Measurements from ENCODE around the gene ITGB3. TPM values are rescaled to one million over a fixed set of nuclear protein-coding genes. Genes with fewer than 3 reads are reported as not detected.

The ITGB3 gene
- total RNA-seq, 2 donors from 2014 or later = 32.1 to 53.5 TPM

DNA sequence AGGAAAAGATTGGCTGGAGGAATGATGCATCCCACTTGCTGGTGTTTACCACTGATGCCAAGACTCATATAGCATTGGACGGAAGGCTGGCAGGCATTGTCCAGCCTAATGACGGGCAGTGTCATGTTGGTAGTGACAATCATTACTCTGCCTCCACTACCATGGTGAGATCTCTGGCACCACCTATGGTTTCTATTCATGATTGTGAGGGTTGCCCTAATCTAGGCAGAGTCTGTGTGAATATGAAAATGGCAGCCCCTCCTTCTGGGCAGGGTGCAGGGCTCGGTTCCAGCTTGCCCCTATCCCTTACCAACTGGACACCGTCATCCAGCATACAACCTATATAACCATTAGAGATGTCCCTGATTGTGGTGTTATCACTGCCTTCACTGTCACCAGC, 33.4 kb downstream of the ITGB3 start:
- intact Hi-C loops (cut with DNase I) = no loop called here
- DNase-seq (ENCODE audit: low spot score) = no peak

DNA sequence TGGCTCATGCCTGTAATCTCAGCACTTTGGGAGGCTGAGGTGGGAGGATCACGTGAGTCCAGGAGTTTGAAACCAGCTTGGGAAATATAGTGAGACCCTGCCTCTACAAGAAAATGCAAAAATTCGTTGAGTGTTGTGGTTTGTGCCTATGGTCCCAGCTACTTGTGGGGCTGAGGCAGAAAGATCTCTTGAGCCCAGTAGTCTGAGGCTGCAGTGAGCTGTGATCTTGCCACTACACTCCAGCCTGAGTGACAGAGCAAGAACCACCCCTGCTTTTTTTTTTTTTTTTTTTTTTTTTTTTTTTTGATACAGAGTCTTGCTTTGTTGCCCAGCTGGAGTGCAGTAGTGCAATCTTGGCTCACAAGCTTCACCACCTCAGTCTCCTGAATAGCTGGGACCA, 34.0 kb downstream of the ITGB3 start:
- DNase-seq (ENCODE audit: low spot score) = no peak
- intact Hi-C loops (cut with DNase I) = no loop called here

DNA sequence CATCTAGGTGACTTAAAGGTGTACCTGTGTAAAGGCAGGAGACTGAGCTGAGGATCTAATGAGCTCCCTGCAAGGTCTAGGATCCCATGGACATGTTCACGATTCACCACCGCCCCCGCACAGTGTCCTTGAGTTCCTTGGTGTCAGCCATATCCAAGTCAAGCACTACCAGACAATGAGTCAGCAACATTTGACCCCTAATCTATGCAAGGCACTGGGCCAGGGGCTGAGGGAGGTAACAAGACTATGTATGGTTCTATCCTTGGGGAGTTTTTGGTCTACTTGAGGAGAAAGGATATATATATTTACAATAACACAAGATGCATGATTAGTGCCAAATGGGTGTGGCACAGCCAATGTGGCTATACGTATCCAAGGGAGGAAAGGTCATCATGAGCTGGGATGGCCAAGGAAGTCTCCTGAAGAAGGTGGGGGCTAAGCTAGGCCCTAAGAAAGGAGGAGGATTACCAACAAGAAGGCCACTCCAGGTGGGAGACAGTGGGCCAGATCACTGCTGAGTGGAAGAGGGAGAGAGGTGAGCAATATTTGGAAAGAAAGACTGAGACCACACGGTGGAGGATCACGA, 35.0 kb downstream of the ITGB3 start:
- intact Hi-C loops (cut with DNase I) = no loop called here
- DNase-seq (ENCODE audit: low spot score) = no peak

DNA sequence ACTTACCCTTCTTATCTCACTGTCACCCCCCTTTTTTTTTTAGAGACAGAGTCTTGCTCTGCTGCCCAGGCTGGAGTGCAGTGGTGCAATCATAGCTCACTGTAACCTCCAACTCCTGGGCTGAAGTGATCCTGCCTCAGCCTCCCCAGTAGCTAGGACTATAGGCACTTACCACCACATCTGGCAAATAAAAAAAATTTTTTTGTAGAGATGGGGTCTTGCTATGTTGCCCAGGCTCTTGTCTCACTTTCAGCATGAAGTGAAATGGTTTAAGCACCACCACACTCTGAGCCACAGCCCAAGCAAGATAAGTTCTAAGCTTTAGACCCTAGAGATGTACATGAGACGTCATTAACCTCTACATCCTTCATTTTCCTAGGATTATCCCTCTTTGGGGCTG, 35.7 kb downstream of the ITGB3 start:
- intact Hi-C loops (cut with DNase I) = no loop called here
- DNase-seq (ENCODE audit: low spot score) = no peak

DNA sequence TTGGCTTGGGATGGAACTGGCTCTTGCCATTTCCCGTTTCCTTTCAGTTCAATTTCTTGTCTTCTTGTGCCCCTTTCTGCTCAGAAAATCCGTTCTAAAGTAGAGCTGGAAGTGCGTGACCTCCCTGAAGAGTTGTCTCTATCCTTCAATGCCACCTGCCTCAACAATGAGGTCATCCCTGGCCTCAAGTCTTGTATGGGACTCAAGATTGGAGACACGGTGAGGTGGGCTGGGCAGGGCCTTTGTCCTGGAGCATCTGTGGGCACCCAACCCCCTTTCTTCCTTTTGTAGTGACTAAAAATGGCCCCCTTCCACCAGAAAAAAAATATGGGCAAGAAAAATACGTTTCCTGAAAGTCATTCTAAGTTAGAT, 37.2 kb downstream of the ITGB3 start:
- DNase-seq (ENCODE audit: low spot score) = no peak
- intact Hi-C loops (cut with DNase I) = no loop called here

DNA sequence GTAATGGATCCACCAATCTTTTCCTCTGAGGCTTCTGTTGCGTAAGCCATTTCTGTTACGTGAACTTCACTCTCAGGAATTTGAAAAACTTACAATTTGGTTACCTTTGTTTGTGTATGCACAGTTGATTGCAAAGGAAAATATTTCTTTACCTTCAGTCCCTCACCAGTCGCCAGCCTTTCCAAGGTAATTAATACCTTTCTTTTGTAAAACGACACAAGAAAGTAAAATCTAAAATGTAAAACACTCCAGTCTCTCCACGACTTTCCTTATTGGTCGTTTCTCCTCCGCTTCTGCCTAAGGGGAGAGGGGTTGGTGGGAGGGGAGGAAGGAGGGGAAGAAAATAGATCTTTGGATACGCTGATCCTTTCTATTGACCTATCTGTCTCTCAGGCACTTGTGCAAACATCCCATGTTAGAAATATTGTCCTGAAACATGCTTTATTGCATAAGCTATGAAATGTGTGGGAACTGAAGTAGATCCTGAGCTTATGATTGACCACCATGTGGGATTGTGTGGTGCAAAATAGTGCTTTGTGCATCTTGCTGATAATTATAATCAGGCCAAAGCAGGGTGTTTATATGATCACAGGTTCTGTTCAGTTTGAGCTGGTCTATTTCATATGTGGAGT, 37.7 kb downstream of the ITGB3 start:
- no peak for DNase-seq (ENCODE audit: low spot score)

DNA sequence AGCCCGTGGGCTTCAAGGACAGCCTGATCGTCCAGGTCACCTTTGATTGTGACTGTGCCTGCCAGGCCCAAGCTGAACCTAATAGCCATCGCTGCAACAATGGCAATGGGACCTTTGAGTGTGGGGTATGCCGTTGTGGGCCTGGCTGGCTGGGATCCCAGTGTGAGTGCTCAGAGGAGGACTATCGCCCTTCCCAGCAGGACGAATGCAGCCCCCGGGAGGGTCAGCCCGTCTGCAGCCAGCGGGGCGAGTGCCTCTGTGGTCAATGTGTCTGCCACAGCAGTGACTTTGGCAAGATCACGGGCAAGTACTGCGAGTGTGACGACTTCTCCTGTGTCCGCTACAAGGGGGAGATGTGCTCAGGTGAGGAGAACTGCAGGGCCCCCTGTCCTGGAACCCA, 38.6 kb downstream of the ITGB3 start:
- no peak for DNase-seq (ENCODE audit: low spot score)
- intact Hi-C loops (cut with DNase I) = no loop called here

More for the DNA sequence above, 37.7 kb downstream of the ITGB3 start:
- intact Hi-C loops (cut with DNase I) = no loop called here

DNA sequence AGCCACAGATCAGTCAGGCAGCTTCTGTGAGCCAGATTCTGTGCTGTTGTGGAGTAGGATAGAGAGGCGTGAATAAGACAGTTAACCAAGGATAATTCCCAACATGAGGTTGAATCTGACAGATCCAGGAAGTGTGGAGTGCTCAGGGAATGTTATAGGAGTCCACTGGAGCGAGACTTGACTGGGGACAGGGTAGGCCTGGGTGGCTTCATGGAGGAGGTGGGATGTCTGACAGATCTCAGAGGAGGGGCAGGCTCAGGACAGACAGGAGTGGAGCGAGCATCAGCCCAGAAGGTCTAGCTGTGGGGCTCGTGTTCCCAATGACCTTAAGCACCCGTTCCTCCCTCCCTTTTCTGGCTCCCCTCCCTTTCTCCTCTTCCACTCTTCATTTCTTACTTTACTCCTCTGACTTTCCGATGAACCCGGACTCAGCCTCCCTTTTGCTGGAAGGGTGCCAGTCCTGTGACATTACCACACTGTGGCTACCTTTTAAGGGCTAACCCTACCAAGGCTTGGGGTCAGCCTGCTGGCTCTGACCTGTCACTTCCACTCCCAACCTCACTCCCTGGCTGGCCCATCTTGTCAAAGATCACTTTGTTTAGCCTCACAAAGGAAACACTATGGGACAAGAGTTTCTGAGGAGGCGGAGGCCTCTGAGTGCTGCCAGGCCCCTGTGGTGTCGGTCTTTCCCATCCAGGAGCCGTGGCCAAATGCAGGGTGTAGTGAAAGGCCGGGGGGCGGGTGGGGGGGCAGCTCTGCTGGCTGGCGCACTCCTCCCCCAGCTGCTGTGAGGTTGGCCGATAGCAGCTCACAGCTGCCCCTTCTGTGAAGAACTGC, 41.6 kb downstream of the ITGB3 start:
- intact Hi-C loops (cut with DNase I) = no loop called here
- DNase-seq (ENCODE audit: low spot score) = no peak

DNA sequence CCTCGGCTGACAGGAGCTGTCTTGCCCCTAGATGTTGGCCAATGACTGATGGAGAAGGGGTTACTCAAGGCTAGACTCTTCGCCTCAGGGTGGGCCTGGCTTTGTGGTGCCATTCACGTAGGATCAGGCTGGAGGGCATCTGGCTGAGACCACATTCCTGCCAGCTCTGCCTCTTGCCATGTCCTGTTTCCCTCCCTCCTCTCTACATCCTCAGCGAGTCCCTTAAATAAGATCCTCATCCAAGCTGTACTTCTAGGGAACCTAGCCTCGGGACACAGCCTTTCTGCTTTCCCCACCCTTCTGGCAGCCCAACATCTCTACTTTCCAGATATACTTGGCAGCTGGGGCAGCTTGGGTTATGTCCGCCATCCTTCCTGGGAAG, 42.2 kb downstream of the ITGB3 start:
- no peak for DNase-seq (ENCODE audit: low spot score)
- intact Hi-C loops (cut with DNase I) = no loop called here

DNA sequence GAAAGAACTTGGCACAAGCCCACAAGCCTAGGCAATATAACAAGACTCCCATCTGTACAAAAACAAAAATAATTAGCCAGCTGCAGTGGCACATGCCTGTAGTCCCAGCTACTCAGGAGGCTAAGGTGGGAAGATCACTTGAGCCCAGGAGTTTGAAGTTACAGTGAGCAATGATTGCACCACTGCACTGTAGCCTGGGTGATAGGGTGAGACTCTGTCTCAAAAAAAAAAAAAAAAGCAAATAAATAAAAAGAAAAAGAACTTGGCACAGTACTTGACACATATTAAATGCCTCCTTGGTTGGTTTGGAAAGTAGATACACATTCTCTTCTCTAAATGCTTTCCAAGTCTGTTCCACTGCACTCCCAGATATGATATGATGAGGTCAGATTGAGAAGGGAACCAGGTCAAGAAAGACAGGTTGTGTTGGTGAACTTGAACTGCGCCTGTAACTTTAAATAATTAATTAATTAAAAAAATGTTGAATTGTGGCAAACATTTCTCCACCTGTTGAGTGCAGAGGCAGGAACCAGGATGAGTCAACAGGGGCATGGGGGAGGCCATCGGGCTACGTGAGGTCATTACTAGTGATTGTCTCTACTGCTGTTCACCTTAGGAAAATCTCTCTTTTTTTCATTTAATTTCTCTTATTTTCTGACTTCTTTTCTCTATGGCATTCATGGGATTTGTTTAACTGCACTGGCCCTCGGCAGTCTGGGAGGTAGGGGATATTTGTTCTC, 44.2 kb downstream of the ITGB3 start:
- intact Hi-C loops (cut with DNase I) = no loop called here
- no peak for DNase-seq (ENCODE audit: low spot score)

DNA sequence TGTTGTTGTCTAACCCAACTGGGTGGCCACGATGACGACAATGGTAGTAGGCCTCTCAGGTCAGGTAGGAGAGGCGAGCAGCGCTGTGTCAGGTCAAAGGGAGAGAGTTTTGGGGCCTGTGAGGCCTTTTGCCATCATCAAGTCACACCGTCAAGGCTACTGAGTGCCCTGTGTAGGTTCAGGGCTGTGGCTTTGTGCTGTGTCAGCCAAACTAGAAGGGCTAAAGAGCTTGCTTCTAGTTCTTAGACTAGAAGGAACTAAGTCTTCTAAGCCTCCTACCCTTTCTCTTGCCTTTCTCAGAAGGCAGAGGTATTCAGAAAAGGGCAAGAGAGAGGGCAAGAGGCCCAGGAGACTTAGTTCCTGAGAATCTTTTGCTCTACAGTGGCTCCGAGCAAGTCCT, 45.1 kb downstream of the ITGB3 start:
- DNase-seq (ENCODE audit: low spot score) = no peak
- intact Hi-C loops (cut with DNase I) = no loop called here

DNA sequence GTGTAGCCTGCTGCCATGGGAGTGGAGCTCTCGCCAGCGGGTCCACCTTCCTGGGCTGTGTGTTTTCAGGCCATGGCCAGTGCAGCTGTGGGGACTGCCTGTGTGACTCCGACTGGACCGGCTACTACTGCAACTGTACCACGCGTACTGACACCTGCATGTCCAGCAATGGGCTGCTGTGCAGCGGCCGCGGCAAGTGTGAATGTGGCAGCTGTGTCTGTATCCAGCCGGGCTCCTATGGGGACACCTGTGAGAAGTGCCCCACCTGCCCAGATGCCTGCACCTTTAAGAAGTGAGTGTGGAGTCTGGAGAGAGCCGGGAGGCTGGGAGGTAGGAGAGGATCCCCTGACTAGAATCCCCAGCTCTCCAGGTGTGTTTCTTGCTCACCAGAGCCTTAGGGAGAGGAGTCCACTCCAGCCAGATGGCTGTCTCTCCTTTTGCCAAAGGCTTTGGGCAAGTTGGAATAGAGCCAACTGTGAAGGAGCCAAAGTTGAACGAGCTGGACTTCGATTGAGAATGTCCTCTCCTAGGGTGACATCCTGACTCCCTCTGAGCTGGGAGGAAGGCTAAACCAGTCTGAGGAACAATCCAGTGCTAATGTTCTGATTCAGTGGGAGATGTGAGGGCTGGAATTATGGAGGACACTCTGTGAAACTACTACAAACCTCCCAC, 45.7 kb downstream of the ITGB3 start:
- DNase-seq (ENCODE audit: low spot score) = no peak
- intact Hi-C loops (cut with DNase I) = no loop called here

DNA sequence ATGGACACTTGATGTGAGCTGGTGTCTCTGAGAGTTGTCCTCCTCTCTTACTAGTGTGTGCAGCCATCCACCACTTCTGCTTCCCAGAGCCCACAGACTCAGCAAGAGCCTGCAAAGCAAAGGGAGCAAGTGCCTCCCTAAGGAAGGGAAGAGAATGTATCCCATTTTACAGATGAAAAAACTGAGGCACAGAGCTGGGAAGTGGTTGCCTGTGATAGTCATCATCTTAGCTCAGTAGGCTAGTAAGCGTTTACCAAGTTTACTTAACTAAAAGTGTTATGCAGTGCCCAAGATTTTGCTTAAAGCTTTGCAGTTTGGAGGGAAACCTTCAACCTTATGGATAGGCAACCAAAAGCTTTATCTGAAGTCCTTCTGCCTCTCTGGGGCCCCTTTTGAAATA, 47.1 kb downstream of the ITGB3 start:
- intact Hi-C loops (cut with DNase I) = no loop called here
- DNase-seq (ENCODE audit: low spot score) = no peak

DNA sequence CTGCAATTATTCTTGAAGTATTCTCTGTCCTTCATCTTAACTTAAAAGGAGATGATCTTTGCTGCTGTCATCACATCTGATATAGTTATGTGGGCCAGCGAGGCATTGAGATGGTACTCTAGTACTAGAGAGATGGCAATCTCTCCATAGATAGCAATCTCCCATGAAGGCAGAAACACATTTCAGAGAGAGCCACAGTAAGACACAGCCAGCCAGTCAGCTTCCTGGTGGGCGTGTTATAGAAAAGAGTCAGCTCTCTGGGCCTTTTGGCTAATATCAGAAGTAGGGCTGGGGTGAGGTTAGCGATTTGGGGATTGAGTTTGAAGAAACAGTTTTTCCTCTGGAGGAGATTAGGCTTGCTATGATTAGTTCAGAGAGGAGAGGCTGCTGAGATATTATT, 47.5 kb downstream of the ITGB3 start:
- no peak for DNase-seq (ENCODE audit: low spot score)
- intact Hi-C loops (cut with DNase I) = no loop called here

DNA sequence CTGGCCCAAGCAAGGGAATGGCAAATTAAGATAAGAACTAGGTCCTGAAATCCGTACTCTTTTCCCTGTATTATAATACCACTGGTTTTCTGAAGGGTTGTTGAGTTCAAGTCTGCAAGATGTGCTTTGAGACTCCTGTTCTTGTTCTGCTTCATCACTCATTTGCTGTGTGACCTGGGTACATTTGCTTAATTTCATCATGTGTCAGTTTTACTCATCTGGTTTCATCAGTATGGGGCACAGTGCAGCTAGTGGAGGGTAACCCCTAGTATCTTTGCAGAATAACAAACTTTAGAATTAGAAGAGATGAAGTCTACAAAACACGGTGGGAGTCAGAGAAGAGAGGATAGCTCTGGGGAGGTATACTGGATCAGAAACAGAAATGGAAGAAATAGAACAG, 48.2 kb downstream of the ITGB3 start:
- DNase-seq (ENCODE audit: low spot score) = no peak

DNA sequence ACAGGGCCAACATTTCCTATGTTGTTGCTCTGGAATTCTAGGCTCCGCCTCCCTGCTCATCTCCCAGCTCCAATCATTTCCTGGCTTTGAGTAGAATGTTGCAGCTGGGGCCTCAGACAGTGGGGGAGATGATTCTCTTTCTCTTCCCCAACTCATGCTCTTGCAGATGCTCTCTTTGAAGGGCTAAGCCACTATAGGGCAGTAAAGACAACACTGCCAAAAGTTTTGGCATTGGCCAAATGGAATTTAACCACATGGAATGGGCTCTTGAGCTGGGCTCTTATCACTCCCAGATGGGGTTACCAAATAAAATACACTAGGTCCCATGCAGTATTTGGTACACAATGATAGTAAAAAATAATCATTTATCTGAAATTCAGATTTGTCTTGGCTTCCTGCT, 50.6 kb downstream of the ITGB3 start:
- intact Hi-C loops (cut with DNase I) = no loop called here

More for the DNA sequence above, 48.2 kb downstream of the ITGB3 start:
- intact Hi-C loops (cut with DNase I) = no loop called here

DNA sequence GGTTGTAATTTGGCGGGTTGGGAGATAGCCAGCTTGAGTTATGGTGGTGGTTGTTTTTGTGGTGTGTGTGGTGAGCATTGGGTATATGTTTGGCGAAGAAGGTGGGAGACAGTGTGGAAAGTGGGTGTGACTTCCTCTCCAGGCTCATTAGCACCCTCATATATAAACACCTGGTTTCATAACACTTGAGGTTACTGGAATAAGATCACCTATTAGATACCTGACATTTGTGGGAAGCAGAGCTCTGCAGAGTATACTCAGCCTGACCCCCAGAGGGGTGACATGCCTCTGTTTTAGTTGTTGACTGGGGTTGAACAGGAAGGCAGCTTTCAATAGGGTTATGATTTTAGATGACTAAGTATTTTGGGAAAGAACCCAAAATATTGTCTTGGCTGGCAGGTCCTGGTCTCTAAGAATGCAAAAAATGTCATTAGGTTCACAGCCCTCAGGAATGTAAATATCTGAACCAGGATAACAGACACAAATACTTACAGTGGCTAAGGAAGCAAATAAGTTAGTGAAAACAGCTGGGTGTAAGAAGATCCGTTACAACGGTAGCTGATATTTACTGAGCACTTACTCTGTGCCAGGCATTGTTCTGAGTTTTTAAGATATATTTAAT, 51.8 kb downstream of the ITGB3 start:
- no peak for DNase-seq (ENCODE audit: low spot score)
- intact Hi-C loops (cut with DNase I) = no loop called here

More for the DNA sequence above, 50.6 kb downstream of the ITGB3 start:
- no peak for DNase-seq (ENCODE audit: low spot score)

DNA sequence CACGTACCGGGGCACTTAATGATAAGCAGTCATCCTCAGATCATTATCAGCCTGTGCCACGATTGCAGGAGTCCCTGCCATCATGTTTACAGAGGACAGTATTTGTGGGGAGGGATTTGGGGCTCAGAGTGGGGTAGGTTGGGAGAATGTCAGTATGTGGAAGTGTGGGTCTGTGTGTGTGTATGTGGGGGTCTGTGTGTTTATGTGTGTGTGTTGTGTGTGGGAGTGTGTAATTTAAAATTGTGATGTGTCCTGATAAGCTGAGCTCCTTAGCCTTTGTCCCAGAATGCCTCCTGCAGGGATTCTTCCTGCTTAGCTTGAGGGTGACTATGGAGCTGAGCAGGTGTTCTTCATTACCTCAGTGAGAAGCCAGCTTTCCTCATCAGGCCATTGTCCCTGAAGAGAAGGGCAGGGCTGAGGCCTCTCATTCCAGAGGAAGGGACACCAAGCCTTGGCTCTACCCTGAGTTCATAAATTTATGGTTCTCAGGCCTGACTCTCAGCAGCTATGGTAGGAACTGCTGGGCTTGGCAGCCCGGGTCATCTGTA, 56.6 kb downstream of the ITGB3 start:
- DNase-seq (ENCODE audit: low spot score) = no peak
- intact Hi-C loops (cut with DNase I) = no loop called here

DNA sequence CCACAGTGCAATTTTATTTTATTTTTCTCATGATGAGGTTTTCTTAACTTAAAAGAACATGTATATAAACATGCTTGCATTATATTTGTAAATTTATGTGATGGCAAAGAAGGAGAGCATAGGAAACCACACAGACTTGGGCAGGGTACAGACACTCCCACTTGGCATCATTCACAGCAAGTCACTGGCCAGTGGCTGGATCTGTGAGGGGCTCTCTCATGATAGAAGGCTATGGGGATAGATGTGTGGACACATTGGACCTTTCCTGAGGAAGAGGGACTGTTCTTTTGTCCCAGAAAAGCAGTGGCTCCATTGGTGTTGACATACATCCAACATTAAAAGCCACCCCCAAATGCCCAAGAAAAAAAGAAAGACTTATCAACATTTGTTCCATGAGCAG, 57.8 kb downstream of the ITGB3 start:
- no peak for DNase-seq (ENCODE audit: low spot score)
- intact Hi-C loops (cut with DNase I) = no loop called here

Measured in posterior vena cava (tissue), 2 donors.